Measurements from ENCODE around the gene CYBRD1. TPM values are rescaled to one million over a fixed set of nuclear protein-coding genes. Genes with fewer than 3 reads are reported as not detected.

Gene CYBRD1
- total RNA-seq, 1 experiment from 2014 or later, result 7.9 TPM

- ATAC-seq, result no peak
- H3K9me3 Mint-ChIP-seq, result peaks cover 9% of the 10 kb centered on the region; the same call in 1 of the 2 replicates
- no peak for DNase-seq (ENCODE audit: low spot score)
- ChIA-PET POLR2A (no interaction called here), CTCF (interaction anchor here (0.5 to 1.7 kb wide), 4 partner anchors 11 to 540 kb away, joined by 3 to 6 read pairs (median 4); no protein-coding TSS in a partner anchor)
- H3K36me3 Mint-ChIP-seq, result no peaks in the 10 kb centered on the region
- peaks cover 6% of the 10 kb centered on the region for H3K4me1 Mint-ChIP-seq
- H3K4me3 Mint-ChIP-seq, result no peak overlapping the region
- no peak overlapping the region for H3K27ac Mint-ChIP-seq
- TF ChIP-seq USF1 (CRISPR knock-in tag; IDR thresholded peaks at IDR 0.05) (no peak), SMAD4 (CRISPR knock-in tag; IDR thresholded peaks at IDR 0.05) (no peak), PREB (CRISPR knock-in tag; IDR thresholded peaks at IDR 0.05; ENCODE audit: borderline replicate concordance) (no peak), AFF4 (CRISPR knock-in tag; IDR thresholded peaks at IDR 0.05; ENCODE audit: borderline replicate concordance) (no peak), CREB1 (CRISPR knock-in tag; IDR thresholded peaks at IDR 0.05) (no peak), MAX (CRISPR knock-in tag; IDR thresholded peaks at IDR 0.05) (no peak), STAT6 (CRISPR knock-in tag; conservative IDR thresholded peaks at IDR 0.05; ENCODE audit: low read depth) (no peak), NR2C2 (CRISPR knock-in tag; IDR thresholded peaks at IDR 0.05) (no peak), ZNF671 (CRISPR knock-in tag; IDR thresholded peaks at IDR 0.05) (no peak), ZNF263 (CRISPR knock-in tag; IDR thresholded peaks at IDR 0.05; ENCODE audit: low read depth) (no peak), TP53 (CRISPR knock-in tag; IDR thresholded peaks at IDR 0.05) (no peak), ZNF396 (CRISPR knock-in tag; IDR thresholded peaks at IDR 0.05; ENCODE audit: borderline replicate concordance) (no peak), E2F5 (CRISPR knock-in tag; IDR thresholded peaks at IDR 0.05) (no peak), E2F1 (CRISPR knock-in tag; IDR thresholded peaks at IDR 0.05) (no peak), PRDM15 (CRISPR knock-in tag; IDR thresholded peaks at IDR 0.05) (no peak), ERG (CRISPR knock-in tag; IDR thresholded peaks at IDR 0.05) (no peak), ZNF219 (CRISPR knock-in tag; IDR thresholded peaks at IDR 0.05; ENCODE audit: borderline replicate concordance) (no peak), SOX15 (CRISPR knock-in tag; IDR thresholded peaks at IDR 0.05) (no peak), FOXP1 (CRISPR knock-in tag; IDR thresholded peaks at IDR 0.05; ENCODE audit: borderline replicate concordance) (no peak), ZNF121 (CRISPR knock-in tag; IDR thresholded peaks at IDR 0.05) (no peak)
- H3K27me3 Mint-ChIP-seq (ENCODE audit: low read depth), result no peaks in the 10 kb centered on the region
These were observed 65.3 kb downstream of the CYBRD1 start for GRCh38 chr2:171587567-171587966.

All from WTC11 (cell line).